ENCODE measurements around the gene ALKBH5.

DNA sequence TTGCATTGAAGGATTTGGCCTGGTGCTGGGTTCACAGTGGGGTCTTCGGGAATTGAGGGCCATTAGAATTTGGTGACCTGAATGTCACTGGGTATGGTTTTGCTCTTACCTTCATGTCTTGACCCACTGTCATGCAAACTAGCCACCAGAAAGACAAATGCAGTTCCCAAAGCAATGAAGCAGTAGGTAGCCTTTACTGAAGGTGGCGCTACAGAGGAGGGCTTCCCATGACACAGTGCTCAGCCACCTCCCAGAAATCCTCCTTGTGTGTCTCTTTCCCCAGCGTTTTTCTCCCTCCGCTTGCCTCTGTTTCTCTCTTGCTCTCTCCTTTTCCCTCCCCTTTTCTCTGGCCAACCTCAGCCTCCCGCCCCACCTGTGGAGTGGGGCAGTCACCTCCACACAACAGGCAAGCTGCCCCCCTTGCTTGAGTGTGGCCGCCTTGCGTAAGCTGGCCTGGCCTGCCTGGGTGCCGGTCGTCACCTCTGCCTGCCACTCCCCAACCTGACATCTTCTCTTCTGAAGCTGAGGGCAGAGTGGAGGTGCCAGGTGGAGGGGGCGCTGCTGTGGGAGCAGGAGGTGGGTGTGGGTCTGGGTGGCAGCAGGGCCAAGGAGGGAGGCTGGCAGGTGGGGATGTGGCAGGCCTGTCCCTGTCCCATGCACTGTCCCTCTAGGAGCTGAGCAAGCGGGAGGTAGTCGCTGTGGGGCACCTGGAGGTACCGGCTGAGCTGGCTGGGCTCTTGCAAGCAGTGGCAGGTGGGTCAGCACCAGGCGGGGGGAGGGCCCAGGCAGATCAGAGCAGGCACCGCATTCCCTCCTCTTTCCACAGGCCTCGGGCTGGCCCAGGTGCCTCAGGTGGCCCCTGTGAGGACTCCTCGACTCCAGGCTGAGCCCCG lies 40.3 kb upstream of the ALKBH5 start:
- TF ChIP-seq GATA2 (IDR thresholded peaks at IDR 0.05; ENCODE audit: low read depth, low read length) (no peak), GATA3 (IDR thresholded peaks at IDR 0.05; ENCODE audit: low read depth, low read length) (no peak)

Measured in SH-SY5Y (cell line).